GM18526 (cell line): Measurements from ENCODE around the gene PPP2R2D.

Experiments
- POLR2A ChIP-seq: IDR thresholded peaks from 3 replicates; pipeline ENCODE4 v1.6.1; 2011; ENCODE audit not compliant: insufficient read length; ENCODE audit errors: extremely low read depth

The PPP2R2D gene

GRCh38 chr10:131906269-131906639, 5.4 kb downstream of the PPP2R2D start:
- no peak for TF ChIP-seq POLR2A

DNA sequence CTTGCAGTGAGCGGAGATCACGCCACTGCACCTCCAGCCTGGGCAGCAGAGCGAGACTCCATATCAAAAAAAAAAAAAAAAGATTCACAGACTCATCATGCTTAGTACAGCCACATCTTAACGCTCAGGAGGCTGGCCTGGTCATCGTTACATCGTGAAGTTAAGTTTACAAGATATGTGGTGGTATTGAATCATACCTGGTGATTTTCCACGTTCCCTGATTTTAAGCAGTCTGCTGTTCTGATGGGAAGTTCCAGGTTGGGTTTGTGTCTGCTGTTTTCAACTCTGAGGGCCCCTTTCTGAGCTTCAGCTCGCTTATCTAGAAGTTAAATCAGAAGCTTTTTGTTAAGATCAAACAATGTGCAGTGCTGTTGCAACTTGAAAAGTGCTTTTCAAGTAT, 6.9 kb downstream of the PPP2R2D start:
- TF ChIP-seq POLR2A, result no peak

DNA sequence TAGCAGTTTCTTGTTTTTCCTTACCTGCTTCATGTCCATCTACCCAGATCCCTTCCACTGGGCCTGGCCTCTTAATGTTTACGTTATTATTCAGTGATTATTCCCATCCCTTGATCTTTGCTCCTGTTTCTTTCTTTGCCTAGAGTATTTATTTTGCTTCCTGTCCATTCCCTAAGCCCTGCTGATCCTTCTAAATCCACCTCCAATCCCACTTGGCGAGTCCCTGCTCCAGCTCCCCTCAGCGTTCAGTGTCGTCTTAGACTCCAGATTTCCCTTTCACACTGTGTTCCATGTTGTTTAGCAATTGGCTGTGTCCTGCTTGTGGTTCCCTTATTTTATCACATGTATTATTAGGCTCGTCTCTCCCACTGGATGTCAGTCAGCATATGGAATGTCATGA, 7.3 kb downstream of the PPP2R2D start:
- no peak for TF ChIP-seq POLR2A

- TF ChIP-seq POLR2A, result no peak
These were observed 8.4 kb downstream of the PPP2R2D start for GRCh38 chr10:131909014-131909808.

DNA sequence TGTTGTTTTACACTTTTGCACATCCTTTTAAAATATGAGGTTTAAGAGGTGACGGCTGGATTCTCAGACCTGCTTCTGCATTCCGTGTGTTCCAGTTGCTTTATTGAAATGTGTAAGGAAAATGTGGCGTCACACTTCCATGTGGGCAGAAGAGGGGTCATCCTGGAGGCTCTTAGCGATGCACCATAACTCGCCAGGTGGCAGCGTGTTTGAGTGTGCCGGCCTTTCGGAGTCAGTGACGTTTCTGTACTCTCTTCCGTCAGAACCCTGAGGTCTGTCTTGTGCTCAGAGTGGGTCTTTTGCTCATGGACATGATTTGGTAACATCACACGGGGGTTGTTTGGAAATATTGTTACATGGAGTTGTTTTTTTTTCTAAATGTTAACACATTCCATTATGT, 9.1 kb downstream of the PPP2R2D start:
- no peak for TF ChIP-seq POLR2A

- no peak for TF ChIP-seq POLR2A
These were observed 10.0 kb downstream of the PPP2R2D start for GRCh38 chr10:131910663-131911314.

GRCh38 chr10:131911451-131911850, 10.6 kb downstream of the PPP2R2D start:
- no peak for TF ChIP-seq POLR2A

- no peak for TF ChIP-seq POLR2A
These were observed 11.8 kb downstream of the PPP2R2D start for GRCh38 chr10:131912620-131913019.

DNA sequence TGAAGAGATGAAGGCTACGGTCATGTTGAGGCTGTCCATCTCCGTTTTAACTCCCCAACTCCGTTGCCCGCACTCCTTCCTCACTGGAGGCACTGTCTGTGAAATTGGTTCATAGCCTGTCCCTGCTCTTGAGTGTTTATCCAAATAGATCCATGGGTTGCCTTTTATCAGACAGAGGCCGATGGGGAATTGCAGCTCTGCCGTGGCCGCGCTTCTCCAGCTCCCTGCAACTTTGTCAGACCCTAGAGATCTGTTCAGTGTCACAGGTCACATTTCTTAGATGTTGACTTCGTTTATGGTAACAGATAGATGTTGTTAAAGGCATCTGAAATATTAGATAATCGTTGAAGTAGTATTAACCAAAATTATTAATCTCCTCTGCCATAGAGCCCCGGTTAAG, 14.7 kb downstream of the PPP2R2D start:
- TF ChIP-seq POLR2A, result no peak

GRCh38 chr10:131915990-131916766, 15.4 kb downstream of the PPP2R2D start:
- no peak for TF ChIP-seq POLR2A

DNA sequence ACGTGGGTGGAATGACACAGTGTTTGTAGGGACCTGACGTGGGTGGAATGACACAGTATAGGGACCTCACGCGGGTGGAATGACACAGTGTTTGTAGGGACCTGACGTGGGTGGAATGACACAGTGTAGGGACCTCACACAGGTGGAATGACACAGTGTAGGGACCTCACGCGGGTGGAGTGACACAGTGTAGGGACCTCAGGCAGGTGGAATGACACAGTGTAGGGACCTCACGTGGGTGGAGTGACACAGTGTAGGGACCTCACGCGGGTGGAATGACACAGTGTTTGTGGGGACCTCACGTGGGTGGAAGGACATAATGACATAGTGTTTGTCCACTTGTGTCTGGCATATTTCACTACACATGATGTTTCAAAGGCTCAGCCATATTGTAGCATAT, 19.3 kb downstream of the PPP2R2D start:
- TF ChIP-seq POLR2A, result no peak

- TF ChIP-seq POLR2A, result no peak
These were observed 19.9 kb downstream of the PPP2R2D start for GRCh38 chr10:131920693-131921092.

DNA sequence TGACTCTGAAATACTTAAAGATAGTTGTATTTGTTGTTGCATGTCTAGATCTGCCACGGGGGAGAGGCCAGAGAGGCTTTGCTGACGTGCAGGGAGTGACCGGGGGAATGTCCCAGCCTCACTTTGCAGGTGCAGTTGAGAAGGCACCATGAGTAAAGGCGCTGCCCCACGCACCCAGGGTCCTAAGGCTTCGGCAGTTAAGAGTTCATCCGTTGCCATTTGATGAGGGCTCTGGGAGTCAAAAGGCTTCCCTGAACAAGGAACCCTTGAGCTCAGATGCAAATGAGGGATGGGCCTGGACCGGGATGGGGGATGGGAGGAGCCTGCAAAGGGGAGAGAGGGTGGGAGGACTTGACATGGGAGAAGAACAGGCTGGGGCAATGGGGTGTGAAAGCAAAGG, 20.4 kb downstream of the PPP2R2D start:
- TF ChIP-seq POLR2A, result no peak

- TF ChIP-seq POLR2A, result no peak
These were observed 22.4 kb downstream of the PPP2R2D start for GRCh38 chr10:131923038-131923756.

DNA sequence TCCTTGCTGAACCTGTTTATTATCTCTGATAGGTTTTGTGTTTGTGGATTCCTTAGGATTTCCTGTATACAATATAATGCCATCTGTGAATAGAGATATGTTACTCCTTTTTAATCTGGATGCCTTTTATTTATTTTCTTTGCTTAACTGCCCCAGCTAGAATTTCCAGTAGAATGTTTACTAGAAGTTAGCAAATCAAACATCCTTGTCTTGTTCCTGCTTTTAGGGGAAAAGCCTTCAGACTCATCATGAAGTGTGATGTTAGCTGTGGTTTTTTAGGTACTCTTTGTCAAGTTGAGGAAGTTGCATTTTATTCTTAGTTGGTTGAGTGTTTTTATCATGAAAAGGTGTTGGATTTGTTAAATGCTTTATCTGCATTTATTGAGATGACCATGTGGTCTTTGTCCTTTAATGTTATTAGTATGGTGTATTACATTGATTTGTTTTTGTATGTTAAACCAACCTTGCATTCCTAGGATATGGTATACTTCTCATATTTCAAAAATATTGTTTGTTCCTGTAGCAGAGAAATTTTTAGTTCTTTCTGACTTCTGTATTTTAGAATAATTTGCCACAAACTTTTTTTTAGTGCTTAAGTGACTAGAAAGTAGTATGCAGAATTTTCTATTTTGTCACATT, 24.3 kb downstream of the PPP2R2D start:
- no peak for TF ChIP-seq POLR2A
